ENCODE data around the gene CFAP58.

GRCh38 chr10:104447906-104448305, 94.3 kb downstream of the CFAP58 start:
- TF ChIP-seq CTCF (IDR thresholded peaks at IDR 0.05) (no peak), POLR2AphosphoS5 (IDR thresholded peaks at IDR 0.05) (no peak)

Measured in prostate gland (tissue), 2 donors.